Measurements from ENCODE around the gene TRMT2A.
"Not testable (repeated sequence)": the region's sequence is repeated elsewhere in the genome, so short reads cannot be mapped to it uniquely, and the experiment has no call there.

The TRMT2A gene, protein sequence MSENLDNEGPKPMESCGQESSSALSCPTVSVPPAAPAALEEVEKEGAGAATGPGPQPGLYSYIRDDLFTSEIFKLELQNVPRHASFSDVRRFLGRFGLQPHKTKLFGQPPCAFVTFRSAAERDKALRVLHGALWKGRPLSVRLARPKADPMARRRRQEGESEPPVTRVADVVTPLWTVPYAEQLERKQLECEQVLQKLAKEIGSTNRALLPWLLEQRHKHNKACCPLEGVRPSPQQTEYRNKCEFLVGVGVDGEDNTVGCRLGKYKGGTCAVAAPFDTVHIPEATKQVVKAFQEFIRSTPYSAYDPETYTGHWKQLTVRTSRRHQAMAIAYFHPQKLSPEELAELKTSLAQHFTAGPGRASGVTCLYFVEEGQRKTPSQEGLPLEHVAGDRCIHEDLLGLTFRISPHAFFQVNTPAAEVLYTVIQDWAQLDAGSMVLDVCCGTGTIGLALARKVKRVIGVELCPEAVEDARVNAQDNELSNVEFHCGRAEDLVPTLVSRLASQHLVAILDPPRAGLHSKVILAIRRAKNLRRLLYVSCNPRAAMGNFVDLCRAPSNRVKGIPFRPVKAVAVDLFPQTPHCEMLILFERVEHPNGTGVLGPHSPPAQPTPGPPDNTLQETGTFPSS

GRCh38 chr22:20116951-20117632, at the start of gene TRMT2A:
Gene TRMT2A, minus strand, starts transcription at chr22:20117226. Its CDS starts 320 bp downstream, at chr22:20116906.
- peak; percentile 99 for DNase-seq (ENCODE audit: low spot score)

DNA sequence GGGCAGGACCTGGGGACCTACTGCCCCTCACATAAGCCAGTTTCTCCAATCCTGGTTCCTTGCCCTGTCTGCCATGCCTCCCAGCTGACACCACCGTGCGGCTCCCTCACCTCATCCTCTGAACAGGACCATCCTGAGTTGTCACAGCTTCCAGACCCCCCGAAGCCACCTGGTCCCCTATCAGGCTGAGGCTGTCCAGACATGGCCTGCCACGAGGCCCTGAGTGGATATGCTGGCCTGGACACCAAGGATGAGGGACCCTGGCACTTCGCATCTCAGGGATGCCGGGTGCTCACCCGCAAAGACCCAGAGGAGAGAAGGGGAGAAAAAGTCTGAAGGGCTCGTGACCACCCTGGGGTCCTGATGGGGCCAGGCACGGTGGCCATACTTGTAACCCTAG, 49.7 kb upstream of the TRMT2A start:
- DNase-seq (ENCODE audit: low spot score), result no peak

DNA sequence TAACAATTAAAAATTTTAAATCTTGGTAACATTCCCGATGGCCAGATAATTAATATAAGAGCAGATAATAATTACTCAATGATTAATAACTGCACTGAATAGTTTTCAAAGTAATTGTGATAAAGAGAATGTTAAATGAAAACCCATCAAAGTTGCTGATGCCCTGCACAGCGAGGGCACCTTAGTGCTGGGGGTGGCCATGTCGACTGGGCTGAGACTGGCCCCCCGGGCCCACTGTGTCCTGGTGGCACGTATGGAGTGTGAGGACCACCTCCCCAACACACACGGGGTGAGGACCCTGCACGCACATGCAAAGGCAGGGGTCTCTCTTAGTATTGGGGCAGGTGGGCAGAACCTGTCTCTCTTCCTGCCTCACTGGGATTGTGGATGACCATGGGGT, 48.9 kb upstream of the TRMT2A start:
- no peak for DNase-seq (ENCODE audit: low spot score)

GRCh38 chr22:20165421-20165820, 48.4 kb upstream of the TRMT2A start:
- DNase-seq (ENCODE audit: low spot score), result no peak

DNA sequence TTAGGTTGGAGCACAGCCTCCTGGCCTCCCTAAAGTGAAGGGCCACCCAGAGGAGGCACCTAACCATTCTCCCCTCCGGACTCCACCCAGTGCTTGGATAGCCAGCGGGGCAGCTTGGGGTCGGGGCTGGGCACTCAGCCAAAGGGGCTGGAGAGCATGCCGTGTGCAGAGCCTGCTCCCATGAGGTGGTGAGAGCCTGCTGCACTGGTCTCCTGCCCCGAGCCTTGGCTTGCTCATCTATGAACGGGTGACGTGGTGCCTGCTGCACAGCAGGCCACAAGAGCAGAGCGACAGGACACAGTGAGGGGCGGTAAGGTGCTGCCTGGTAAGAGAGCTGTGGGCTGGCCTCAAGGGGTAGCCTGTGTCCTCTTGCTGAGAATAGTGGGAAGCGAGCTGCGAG, 47.8 kb upstream of the TRMT2A start:
- DNase-seq (ENCODE audit: low spot score), result no peak

DNA sequence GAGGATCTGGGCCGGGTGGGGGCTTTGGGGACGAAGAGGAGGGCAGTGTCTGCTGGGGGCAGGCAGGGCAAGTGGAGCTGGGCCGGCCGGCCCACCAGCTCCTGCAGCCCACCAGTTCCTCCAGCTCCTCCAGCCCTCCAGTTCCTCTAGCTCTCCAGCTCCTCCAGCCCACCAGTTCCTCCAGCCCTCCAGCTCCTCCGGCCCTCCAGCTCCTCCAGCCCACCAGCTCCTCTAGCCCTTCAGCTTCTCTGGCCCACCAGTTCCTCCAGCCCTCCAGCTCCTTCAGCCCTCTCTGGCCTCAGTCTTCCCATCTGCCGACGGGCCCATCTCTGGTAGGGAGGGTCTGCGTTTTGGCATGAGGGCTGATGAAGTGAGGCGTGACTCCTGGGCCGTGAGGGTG, 43.0 kb upstream of the TRMT2A start:
- DNase-seq (ENCODE audit: low spot score), result no peak

DNA sequence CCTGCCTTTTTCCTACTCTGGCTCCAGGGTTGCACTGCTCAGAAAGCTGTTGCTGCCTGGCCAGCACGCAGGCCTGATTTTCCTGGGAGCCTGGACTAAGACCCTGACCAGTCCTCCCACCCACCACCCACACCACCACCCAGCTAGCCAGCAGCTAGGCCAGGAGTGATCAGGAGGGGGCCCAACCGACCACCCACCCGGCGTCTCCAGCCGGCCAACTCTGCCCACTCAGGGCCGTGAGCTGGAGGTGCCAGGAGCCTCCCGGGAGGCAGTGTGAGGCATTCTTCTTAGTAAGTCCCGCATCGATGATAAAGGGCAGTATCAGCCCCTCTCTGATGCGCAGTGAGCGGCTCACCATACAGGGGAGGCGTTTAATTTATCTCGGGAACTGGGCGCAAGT, 42.5 kb upstream of the TRMT2A start:
- DNase-seq (ENCODE audit: low spot score), result not testable (repeated sequence)

DNA sequence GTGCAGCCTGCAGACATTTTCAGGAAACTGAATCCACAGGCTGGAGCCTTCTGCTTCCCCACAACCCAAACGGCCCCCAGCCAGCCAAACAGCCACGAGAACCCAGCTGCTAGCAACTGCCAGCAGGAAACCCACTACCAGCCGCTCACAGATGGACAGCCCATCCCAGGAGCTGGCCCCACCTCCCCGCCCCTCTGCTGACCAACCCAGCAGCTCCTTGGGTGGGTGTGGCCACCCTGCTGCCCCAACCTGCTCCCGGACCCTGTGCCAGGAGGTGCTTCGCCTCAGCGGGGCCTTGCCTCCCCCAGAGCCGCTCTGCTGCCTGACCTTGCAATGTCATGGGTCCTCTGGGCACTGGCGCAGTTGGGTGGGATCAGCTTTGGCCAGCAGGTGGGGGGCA, 42.0 kb upstream of the TRMT2A start:
- DNase-seq (ENCODE audit: low spot score), result no peak

DNA sequence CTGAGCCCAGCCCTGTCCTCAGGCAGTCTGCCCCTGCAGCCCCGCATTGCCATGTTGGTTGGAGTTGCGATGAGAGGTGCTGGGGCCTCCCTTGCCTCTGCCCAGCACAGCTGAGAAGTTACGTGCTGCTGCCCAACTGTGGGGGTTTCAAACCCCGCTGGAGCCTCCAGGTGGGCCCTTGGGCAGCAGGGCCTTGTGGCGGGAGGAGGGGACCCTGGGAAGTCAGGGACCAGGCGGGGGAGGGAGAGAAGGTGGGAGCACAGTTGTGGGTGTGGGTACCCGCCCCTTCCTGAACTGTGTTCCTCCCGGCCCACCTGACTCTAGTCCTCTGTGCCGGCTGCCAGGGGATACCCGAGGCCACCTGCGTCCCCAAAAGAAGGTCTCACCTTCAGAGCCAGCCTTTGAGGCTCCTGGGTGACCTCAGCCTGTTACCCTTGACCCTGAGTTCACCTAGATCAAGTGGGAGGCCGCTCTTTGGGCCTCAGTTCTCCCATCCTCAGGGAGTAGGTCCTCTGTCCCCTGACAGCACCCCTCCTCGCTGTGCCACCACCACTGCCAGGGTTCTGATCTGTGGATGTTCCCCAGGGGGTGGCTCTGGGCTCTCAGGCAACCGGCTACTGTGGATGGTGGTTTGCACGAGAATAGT, 41.5 kb upstream of the TRMT2A start:
- no peak for DNase-seq (ENCODE audit: low spot score)

GRCh38 chr22:20157430-20158183, 40.6 kb upstream of the TRMT2A start:
- no peak for DNase-seq (ENCODE audit: low spot score)

DNA sequence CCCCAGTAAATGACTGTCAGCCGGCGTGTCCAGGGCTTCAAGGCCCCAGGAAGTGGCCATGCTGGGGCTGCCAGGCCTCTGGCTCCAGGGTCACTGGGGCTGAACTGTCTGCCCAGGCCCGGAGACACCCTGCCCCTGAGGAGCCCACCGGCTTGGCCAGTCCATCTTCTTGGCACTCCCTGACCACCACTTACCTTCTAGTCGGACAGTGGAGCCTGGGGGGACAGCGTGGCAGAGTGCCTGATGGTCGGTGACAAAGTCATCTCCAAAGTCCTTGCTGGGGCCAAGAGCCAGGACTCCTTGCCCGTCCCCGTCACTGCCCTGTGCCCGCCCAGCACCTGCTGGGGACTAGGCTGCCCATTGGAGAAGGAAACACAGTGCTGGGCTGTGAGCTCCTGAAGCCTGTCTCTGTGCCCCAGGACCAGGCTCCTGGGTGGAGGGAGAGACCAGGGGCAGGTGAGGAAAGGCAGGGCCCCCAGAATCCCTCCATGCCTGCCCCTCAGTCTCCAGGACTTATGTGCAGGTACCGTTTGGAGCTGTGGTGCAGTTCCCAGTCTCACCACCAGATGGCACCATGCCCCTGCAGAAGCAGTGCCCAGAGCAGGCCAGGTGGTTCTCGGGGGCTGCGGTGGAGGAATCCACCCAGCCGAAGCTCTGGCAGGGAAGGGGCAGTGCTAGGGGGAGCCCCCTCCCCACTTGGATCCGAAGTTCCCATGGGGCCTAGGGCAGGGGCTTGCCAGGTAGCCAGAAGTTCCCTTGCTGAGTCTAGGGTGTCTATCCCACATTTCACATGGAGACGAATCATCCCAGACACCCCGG, 39.8 kb upstream of the TRMT2A start:
- DNase-seq (ENCODE audit: low spot score), result peak; percentile 81

GRCh38 chr22:20156042-20156389, 39.0 kb upstream of the TRMT2A start:
- DNase-seq (ENCODE audit: low spot score), result no peak

- peak; percentile 91 for DNase-seq (ENCODE audit: low spot score)
Observed at GRCh38 chr22:20155330-20156041, 38.5 kb upstream of the TRMT2A start.

DNA sequence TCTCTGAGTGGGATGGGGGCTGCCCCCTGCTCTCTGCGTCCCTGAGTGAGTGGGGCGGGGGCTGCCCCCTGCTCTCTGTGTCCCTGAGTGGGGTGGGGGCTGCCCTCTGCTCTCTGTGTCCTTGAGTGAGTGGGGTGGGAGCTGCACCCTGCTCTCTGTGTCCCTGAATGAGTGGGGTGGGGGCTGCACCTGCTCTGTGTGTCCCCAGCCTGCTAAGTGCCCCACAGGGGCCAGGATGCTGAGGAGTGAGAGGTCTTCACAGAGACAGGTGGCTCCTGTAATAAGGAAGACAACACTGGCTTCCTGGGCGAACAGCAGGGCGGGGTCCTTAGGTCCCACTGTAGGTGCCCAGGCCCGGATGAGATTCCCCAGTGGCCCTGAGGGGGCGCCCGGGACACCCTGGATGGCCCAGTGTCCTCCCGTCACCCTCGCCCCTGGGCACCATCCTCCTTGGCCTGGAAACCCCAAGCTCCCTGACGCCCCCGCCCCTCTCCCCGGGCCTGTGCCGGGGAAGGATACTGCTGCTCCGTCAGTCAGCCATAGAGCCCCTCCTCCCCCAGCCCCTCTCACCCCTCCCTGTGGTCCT, 37.7 kb upstream of the TRMT2A start:
- DNase-seq (ENCODE audit: low spot score), result no peak

DNA sequence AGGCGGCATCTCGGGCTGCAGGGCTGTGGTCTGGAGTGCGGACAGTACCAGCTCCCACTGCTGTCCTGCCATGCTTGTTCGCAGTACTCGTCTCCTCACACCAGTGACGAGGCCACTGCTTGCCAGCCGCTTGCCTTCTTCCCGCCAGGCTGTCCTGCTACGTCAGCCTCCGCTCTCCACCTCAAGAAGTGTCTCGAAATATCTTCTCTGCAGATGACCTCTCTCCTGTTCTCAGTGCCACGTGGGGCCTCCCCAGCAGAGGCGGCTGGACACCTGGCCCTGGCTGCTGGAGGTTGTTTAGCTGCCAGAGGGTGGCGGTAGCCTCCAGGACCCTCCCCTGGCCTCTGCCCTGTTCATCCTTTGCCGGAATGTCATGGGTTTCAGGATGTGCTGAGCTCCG, 36.9 kb upstream of the TRMT2A start:
- no peak for DNase-seq (ENCODE audit: low spot score)

GRCh38 chr22:20152464-20152890, 35.5 kb upstream of the TRMT2A start:
- no peak for DNase-seq (ENCODE audit: low spot score)

DNA sequence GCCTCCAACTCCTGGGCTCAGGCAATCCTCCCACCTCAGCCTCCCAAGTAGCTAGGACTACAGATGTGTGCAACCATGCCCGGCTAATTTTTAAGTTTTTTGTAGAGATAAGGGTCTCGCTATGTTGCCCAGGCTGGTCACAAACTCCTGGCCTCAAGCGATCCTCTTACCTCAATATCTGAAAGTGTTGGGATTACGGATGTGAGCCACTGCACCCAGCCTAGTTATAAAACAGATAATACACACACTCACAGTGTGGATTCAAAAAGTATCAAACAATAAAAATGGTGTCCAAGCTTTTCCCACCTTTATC, 34.2 kb upstream of the TRMT2A start:
- no peak for DNase-seq (ENCODE audit: low spot score)

DNA sequence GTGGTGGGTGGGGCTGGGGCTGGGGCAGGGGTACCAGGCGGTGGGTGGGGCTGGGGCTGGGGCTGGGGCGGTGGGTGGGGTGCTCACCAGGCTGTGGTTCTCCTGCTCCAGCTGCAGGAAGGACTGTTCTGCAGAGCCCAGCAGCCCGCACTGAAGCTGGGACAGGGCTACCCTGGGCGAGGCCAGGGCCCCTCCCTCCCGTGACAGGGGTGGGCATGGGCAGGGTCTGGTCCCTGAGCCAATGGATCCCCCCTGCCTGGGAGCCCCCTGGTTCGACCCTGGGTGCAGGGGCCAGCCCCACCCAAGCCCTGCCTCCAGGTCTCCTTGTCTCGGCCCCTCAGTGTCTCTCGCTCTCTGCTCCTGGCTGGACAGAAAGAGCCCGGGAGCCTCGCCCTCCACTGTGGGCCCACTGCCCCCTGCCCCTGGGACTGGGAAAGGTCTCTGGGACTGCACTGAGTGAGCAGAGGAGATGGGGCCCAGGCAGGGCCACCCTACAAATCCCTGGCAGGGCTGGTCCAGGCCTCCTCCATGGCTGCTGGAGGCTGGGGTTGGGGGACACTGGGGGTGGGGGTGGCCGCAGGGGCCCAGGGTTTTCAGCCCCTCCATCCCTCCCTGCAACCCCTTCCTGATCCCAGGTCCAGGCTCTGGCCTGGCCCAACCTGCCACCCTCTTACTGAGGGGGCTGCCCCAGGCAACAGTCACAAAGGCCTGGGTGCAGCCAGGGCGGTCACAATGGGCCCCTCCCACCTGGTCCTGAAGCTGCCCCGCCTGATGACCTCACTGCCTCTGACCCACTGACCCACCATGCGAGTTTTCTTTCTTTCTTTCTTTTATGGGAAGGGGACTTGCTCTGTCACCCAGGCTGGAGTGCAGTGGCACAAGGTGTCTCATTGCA, 33.6 kb upstream of the TRMT2A start, which contains the start of gene CCDC188:
Gene CCDC188 (minus strand): TSS at position 675 of the 895 bp plus-strand sequence. CDS start 69 bp downstream, at position 606.
- DNase-seq (ENCODE audit: low spot score), result no peak
